ACHN (cell line): ENCODE results near the gene PTGDS.

ENCODE experiments used
- DNase-seq: peaks from one replicate; pipeline ENCODE4 v3.0.0-alpha.2; 2015
- in situ Hi-C: cut with HindIII; loops from 2 replicates; pipeline ENCODE4 v1.10.0; 2017; ENCODE audit warnings: low sequenced_read_pairs, low pct_ligation_motif_present, low pct_unique_long_range_greater_than_20kb

Gene PTGDS

DNA sequence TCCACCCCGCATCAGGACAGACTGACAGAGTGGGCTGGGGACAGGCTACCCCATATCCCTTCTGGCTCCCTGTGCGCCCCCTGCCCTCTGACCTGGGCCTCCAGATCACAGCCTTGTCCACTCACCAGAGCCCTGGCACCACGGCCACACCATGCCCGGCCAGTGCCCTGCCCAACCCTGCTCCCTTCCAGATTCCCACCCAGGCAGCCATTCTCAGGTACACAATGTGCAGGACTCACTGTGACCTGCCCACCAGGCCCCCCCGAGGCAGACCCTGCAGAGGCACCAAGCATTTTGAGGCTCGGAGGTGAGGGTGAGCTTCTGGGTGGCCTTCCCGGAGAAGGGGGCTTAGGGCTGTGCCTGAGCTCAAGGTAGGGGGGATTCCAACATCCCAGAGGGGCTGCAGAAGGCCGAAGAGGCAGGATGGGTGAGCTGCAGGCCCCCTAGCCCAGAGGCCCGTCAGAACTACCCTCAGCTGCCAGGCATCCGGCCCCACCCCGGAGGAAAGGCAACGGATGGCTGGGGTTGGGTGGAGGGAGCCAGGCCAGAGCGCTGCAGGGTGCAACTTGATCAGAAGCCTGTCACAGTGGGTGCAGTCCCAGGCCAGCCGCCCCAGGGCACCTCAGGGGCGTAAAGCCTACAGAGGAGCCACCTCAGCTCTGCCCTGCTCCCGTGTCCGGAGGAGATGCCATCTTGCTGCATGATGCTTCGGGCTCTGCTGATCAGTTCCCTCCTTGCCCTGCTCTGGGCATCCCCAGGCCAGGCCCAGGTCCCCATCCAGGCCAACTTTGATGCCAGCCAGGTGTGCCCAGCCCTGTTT, 5.1 kb downstream of the PTGDS start, which contains the start of gene LCNL1:
TSS of gene LCNL1 (plus strand) at position 762 of the 820 bp plus-strand sequence. CDS start 594 bp downstream, outside the sequence.
- in situ Hi-C loops, result no loop called here
- DNase-seq, result no peak

GRCh38 chr9:136983167-136983566, 5.9 kb downstream of the PTGDS start:
- in situ Hi-C loops, result no loop called here
- DNase-seq, result no peak

DNA sequence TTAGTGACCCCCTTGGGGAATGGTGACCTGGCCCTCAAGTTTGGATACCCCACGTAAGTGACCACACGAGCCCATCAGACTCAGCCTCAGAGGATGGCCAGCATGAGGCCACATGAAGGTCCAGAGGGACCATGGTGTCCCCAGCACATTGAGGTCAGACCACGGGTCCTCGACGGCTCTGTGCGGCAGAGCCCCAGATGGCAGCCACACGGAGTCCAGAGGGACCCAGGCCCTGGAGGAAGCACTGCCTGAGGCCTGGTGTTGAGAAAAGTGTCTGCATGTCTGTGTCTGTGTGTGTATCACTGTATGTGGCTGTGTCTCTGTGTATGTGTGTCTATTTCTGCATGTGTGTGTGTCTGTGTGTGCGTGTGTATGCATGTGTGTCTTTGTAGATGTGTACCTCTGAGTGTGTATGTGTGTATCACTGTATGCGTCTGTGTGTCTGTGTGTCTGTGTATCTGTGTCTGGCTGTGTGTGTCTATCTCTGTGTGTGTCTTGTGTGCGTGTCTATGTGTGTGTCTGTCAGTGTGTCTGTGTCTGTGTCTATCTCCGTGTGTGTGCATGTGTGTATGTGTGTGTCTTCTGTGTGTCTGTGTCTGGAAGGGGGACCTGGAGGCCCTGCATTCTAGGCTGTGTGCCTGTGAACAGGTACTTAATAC, 6.5 kb downstream of the PTGDS start:
- no peak for DNase-seq
- in situ Hi-C loops, result no loop called here

DNA sequence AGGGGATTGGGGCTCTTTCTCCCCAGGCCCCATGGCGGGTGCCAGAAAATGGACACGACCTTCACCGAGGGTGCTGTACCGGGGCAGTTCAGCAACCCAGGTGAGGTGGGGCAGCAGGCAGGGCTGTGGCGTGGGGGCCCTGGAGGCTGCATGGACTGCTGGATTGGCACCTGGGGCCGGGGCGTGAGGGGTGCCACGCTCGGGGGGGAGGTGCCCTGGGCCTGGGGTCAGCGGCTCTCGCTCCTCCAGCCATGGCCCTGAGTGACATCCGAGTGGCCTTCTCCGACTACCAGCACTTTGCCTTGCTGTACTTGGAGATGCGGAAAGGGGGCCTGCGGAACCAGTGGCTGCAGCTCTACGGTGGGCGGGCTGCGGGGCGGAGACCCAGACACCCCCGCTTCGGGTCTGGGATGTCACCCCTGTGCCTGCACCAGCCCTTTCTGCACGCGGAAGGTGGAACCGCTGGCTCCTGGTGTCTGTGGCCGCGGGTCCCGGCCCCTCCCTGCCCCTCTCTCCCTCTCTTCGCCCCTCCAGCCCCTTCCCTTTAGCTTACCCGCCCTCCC, 7.2 kb downstream of the PTGDS start:
- no peak for DNase-seq
- in situ Hi-C loops, result no loop called here

GRCh38 chr9:136985027-136985602, 7.8 kb downstream of the PTGDS start:
- no peak for DNase-seq
- in situ Hi-C loops, result no loop called here

- in situ Hi-C loops, result no loop called here
- no peak for DNase-seq
Measured at GRCh38 chr9:136985853-136986252, 8.5 kb downstream of the PTGDS start.

GRCh38 chr9:136988872-136989271, 11.6 kb downstream of the PTGDS start:
- in situ Hi-C loops, result no loop called here
- DNase-seq, result no peak

- in situ Hi-C loops, result no loop called here
- no peak for DNase-seq
Measured at GRCh38 chr9:136990242-136990911, 13.1 kb downstream of the PTGDS start.

GRCh38 chr9:136991993-136992818, 14.9 kb downstream of the PTGDS start, which contains the start of gene PAXX:
Gene PAXX (plus strand): TSS chr9:136992422. CDS start chr9:136992444, 22 bp downstream.
- in situ Hi-C loops, result no loop called here

GRCh38 chr9:136992819-136993369, 15.6 kb downstream of the PTGDS start:
- in situ Hi-C loops, result no loop called here
- no peak for DNase-seq

More at GRCh38 chr9:136991993-136992818, 14.9 kb downstream of the PTGDS start, which contains the start of gene PAXX:
- DNase-seq, result peak; percentile 85

DNA sequence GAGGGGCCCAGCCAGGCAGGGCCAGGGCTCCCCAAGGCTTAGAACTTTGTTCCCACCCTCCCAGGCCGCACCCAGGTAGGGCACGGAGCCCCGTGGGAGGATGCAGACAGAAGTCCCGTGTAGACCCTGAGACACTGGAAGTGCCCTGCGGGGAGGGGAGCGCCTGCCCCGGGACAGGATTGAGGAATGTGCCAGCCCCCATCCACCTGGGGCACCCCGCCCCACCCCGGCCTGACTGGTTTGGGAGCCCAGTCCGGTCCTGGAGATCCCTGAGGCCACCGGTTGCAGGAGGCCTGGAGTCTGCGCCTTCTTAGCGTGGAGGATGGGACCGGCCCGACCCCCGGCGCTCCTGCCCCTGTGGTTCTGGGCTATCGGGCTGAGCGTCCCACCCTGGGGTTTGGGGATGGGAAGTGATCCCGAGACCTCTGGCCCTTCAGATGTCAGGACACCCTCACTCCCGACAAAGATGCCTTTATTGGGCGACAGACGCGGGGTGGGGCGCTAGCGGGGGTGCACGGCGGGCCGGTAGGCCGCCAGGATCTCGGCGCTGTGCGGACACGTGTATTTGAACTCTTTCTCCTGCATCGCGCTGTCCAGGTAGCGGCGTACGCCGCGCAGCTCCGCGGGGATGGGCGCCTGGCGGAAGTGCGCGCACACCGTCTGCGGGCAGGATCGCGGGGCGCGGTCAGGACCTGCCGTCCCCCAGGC, 17.0 kb downstream of the PTGDS start:
- no peak for DNase-seq
- in situ Hi-C loops, result no loop called here

- in situ Hi-C loops, result no loop called here
- DNase-seq, result no peak
Measured at GRCh38 chr9:136994888-136995230, 17.6 kb downstream of the PTGDS start.

DNA sequence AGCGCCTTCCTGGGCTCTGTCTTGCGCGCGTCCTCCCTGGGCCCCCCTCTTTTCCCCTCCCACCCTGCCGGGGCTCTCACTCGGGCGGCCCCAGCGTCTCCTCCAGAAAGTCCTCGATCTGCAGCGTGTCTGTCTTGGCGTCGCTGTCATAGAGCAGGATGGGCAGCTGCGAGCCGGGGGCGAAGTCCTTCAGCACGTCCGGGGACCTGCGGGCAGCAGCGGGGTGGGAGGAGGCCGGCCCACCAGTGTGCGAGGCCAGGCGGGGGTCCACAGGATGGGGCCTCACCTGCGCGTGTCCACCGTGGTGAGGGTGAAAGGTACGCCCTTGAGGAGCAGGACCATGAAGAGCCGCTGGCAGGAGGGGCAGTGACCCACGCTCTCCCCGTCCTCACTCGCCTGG, 18.1 kb downstream of the PTGDS start:
- DNase-seq, result no peak
- in situ Hi-C loops, result no loop called here

DNA sequence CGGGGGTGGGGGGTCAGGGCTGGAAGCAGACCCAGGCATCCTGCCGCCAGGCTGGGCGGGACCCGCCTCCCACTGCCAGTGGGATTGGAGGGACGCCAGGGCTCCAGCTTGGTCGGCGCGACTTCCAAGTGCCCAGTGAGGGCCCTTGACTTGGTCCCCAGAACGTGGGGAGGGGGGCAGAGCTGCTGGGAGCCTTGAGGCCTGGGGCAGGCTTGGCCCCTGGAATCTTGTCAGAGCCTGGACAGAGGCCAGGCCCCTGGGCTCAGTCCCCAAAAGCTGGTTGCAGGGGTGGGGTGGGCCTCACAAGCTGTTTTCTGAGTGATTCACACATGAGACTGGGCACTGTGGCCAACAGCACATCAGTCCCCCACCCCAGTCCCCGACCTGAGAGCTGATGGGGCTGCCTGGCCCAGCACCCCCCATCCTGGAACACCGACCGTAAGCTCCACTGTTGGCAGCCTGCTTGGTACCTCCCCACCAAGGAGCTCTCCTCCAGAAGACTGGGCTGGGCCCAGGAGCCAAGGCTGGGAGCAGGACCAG, 18.5 kb downstream of the PTGDS start:
- in situ Hi-C loops, result no loop called here
- no peak for DNase-seq

- in situ Hi-C loops, result no loop called here
- DNase-seq, result no peak
Measured at GRCh38 chr9:136996361-136997292, 19.3 kb downstream of the PTGDS start, which contains the start of gene CLIC3. Gene CLIC3 (minus strand): TSS chr9:136996568. CDS start chr9:136996543, 25 bp downstream.

GRCh38 chr9:136997371-136997770, 20.1 kb downstream of the PTGDS start:
- DNase-seq, result no peak
- in situ Hi-C loops, result no loop called here
